HEK293 (cell line): Measurements from ENCODE around the gene HUNK.

Experiments used
- PRDM1 ChIP-seq: fragments of 450-650 bp; formaldehyde crosslinking; IDR thresholded peaks from 2 replicates; pipeline ENCODE4; 2016; ENCODE audit warnings: missing biosample characterization, missing genetic modification characterization
- REST ChIP-seq: fragments of 450-650 bp; formaldehyde crosslinking; IDR thresholded peaks from 2 replicates; pipeline ENCODE4 v1.5.1; 2016; ENCODE audit warnings: missing biosample characterization, missing genetic modification characterization
- ZNF202 ChIP-seq: fragments of 450-650 bp; formaldehyde crosslinking; IDR thresholded peaks from 2 replicates; pipeline ENCODE4 v1.5.1; 2016; ENCODE audit warnings: missing biosample characterization, missing genetic modification characterization, borderline replicate concordance
- ZNF624 ChIP-seq: fragments of 450-650 bp; formaldehyde crosslinking; IDR thresholded peaks from 2 replicates; pipeline ENCODE4 v1.5.1; 2017; ENCODE audit warnings: missing biosample characterization, missing genetic modification characterization
- TF ChIP-seq, protein P1 (sequence below): sonication (generic); formaldehyde crosslinking; IDR thresholded peaks from 2 replicates; pipeline ENCODE4 v1.8.1; 2022; ENCODE audit warnings: mild to moderate bottlenecking, moderate library complexity, missing genetic modification reagents

DNA sequence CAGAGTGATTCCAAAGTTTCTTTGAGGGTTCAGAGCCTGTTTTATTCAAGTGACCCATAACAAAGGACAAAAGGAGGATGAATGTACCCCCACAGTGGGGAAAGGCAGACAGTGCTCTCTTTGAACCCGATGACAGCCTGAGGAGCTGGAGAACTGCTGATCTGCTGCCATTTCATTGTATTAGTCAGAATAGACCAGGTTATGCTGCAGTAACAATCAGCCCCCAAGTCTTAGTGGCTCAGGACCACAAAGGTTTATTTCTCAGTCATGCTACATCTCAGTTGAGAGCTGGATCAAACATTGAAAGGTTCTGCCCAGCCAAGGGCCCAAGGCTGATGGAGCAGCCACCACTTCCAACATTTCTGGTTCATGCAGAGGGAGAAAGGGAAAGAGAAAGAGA is 88.9 kb downstream of the HUNK start:
- TF ChIP-seq ZNF624 (tag by site-specific recombination) (no peak), REST (tag by site-specific recombination) (no peak), ZNF202 (tag by site-specific recombination) (no peak), PRDM1 (tag by site-specific recombination) (no peak)
- TF ChIP-seq, protein P1, sequence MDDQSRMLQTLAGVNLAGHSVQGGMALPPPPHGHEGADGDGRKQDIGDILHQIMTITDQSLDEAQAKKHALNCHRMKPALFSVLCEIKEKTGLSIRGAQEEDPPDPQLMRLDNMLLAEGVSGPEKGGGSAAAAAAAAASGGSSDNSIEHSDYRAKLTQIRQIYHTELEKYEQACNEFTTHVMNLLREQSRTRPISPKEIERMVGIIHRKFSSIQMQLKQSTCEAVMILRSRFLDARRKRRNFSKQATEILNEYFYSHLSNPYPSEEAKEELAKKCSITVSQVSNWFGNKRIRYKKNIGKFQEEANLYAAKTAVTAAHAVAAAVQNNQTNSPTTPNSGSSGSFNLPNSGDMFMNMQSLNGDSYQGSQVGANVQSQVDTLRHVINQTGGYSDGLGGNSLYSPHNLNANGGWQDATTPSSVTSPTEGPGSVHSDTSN (CRISPR knock-in tag) = no peak
